Stimulated activated CD4-positive, alpha-beta T cell treated with anti-CD3 and anti-CD28 coated beads, Interleukin-1b, Interleukin-23, amount 100 ng/mL, for 24 hours (primary cell): Measurements from ENCODE around the gene TMTC1.
"Not testable (repeated sequence)": the region's sequence is repeated elsewhere in the genome, so short reads cannot be mapped to it uniquely, and the experiment has no call there.

Source experiments
- DNase-seq, 4 experiments: peaks; one replicate each; pipeline ENCODE4 v3.0.0-alpha.2; 2020; ENCODE audit warnings: low read depth in 4 of 4, low spot score in 1 of 4

Gene TMTC1

DNA sequence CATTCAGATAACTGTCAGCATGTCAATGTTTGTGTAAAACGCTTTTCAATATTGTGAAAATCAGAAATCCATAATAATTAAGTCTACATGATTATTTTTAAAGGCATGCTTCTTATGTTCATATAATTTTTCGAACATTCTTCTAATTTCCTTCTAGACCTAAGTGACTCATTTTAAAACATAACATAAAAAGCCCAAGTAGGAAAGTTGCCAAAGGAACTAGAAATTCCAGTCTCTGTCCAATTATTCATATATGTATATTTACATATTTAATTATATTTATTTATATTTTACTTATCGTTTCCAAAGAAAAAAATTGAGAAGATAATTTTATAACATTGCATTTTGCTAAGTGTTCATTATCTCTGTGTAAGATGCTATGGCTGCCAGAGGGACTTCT is 110.4 kb downstream of the TMTC1 start:
- DNase-seq = no peak

DNA sequence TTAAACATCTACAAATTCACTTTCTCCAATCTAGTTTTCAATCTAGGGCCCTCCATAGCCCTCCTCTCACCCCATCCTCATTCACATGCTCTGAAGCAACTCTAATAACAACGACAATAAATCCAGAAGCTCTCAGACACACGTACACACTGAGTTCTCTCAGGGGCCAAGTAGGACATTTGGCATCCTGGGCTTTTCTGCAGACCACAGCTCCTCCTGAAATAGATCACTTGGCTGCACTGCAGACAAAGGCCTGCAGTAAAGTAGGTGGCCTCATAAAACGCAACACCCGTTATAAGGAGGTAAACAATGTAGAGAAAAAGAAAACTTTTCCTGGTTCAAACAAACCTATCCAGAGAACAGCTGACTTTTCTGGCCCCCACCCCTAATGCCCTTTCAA is 111.2 kb downstream of the TMTC1 start:
- DNase-seq = no peak

DNA sequence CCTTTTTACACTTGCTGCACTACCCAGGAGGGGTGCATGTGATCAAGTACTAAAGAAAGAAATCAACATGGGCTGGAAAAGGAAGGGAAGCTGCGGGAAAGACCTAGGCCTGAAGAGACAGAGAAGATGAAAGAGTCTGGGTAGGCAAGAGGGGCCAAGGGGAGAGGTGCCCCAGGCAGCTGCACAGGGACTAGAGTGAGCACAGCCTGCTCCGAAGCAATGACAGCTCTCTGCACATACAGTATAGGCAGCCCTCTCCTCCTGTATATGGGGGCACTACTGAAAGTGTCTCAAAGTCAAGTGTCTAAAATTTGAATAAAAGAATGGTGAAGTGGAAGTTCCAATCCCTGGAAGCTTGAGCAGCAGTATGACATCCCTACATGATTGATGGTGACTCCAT is 112.0 kb downstream of the TMTC1 start:
- DNase-seq = no peak

DNA sequence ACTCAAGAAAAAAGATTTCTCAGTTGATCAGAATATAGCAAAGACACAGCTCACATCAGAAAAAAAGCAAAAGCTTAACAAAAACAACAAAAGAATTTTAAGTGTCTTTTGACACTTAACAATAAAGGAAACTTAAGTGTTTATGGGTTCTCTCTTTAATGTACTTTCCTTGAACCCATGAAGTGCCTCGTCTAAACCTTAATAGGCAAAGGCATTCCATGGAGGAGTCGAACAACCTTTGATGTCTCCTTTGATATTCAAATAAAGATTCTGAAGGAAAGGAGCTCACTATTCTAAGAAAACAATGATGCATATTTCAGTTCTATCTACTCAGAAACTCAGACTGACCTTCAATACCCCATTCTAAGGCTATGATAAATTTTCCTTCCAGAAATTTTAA is 116.7 kb downstream of the TMTC1 start:
- no peak for DNase-seq

DNA sequence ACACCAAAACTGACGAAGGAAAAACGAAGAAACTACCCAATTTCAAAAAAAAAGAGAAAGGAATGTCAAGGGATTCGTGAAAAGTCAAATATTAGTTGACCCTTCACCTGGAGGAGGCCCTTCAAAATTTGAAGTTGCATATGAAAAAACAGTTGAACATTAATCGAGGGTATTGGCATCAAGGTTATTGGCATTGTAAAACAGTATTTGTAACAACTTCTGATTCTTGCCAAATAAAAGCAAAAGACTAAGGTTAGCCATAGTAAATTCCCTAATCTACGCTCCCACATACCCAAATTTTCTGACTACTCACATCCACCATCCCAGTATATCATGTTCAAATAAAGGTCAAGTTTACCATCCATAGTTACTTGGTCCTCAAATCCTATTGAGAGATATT is 118.6 kb downstream of the TMTC1 start:
- DNase-seq = no peak

DNA sequence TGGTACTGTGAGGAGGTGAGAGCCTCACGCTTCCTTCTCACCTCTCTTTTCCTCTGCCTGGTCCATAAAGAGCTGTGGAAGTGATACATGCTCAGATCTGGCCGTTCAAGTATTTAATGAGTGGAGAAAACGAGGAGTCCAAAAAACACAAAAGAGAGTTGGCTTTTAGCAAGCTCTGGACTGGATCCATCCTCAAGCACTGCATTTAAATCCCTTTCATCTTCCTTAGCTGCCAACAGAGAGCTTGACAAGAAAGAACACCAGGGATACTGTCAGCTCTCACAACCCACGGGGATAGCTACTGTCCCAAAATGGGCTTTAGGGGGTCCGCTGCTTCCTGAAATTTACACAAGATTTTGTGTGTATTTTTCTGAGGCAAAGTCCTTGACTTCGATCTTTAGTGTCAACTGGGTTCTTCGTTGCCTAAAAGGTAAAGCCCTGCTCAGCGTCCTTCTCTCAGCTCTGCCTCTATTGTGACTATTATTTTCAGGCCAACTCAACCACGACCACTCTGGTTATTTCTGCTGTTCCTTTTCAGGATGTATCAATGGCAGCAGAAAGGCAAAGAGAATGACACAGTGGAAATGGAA is 120.9 kb downstream of the TMTC1 start:
- DNase-seq = no peak

DNA sequence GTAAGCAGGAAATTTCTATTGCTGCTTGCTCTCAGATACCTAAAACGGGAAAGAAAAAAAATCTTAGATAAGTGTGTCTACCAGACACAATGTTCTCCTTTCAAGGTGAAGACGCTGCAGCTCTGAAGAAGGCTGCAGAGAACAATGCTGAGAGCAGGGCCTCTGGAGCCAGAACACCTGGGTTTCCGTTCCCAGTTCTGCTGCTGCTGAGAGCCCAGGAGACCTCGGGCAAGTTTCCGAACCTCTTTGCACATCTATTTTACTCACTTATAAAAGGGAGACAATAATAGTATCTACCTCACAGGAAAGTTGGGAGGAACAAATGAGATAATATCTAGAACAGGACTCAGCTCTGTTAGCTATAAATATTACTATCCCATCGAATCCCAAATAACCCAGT is 122.9 kb downstream of the TMTC1 start:
- no peak for DNase-seq

DNA sequence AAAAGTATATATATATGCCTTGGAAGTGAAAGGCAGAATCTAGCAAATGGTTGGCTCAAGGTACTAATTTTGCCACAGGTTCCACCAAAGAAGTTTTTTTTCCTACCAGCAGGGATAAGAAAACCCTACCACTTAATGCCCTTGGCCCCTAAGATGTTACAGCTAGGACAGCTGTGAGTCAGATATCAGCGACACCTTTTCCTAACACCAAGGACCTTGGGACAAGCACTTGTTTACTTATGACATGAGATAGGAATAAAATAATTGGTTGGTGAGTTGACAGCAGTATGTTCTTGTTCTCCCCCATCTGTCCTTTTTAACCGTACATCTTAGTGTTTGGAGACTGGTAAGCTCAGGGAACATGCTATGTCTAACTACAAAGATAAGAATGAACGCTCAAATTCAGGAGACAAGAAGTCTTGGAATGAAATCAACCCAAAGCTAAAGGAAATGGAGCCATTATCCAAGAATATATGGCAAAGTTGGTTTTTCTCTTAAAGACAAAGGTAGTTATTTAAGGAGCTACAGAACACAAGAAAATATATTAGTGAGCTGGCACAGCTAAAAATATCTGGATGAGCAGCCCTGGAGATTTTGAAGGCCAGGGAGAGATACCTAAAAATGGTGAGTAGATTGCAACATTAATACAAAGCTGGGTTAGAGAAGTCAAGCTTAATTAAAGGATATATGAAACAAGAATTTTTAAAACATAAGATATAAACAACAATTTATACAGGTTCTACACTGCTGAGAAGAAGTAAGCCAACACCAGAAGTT is 126.8 kb downstream of the TMTC1 start:
- no peak for DNase-seq

DNA sequence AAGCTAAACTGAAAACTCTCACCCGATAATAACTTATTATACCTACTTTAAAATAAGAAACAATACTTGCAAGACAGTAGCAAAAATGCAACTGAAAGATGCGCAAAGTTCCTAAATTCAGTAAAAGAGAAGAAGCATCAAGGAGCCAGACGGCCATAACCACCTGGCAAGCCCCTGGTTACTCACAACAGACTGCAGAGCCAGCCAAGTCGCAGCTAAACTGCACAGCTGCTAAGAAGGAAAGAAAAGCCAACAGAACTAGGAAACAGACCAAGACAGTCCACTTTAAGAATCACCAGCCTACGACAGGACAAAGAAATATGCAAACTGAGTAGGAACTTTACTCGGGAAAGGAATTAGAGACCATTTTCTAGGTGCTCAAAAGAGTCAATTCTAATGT is 127.9 kb downstream of the TMTC1 start:
- DNase-seq = no peak

DNA sequence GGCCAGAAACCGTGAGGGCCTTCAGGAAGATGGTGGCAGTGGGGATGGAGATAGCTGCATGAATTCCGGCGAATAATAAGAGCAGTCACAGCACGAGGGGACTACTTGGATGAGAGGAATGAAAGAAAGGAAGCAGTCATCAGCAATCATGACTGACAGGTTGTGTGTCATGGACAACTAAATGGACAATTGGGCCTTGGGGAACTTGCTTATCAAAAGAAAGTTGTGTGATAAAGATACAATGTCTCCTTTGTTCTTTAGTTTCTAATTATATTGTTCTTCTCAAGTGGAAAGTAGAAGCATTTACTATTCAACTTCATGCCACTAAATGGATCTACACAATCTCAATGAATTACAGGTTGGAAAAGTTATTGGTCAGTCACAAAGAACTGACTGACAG is 130.5 kb downstream of the TMTC1 start:
- DNase-seq = no peak

DNA sequence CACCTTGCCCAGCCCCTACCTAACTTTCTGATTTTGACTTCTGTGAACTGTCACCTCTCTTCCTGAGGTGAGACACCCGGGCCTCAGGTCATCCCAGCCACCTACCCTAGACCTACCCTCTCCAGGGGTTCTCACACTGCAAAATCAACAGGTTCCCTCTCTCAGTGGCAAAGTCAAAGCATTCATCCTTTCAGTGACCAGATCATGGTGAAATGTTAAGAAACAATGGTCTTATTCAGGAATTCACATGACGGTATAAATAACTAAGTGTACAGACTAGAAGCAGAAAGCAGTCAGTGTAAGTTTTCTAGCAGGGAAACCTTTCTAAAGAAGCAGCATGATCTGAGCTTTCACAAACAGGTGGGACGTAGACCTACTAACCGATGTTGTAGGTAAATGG is 133.4 kb downstream of the TMTC1 start:
- DNase-seq = no peak

DNA sequence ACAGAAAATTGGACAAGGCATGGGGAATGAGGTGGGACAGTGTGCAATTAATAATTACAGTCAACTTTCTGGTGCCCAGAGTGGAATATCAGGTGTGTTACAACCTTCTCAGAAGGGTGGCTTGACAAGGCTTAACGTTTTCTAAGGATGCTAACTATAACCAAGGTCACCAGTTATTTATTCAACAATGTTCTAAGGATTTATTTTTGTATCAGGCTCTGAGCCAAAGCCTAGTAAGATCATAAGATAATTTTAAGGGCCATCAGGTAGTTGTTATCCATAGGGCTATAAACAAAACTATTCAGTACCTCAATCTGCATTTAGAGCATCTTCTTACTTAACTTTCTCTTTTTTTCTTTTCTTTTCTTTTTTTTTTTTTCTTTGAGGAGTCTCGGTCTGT is 134.0 kb downstream of the TMTC1 start:
- no peak for DNase-seq

DNA sequence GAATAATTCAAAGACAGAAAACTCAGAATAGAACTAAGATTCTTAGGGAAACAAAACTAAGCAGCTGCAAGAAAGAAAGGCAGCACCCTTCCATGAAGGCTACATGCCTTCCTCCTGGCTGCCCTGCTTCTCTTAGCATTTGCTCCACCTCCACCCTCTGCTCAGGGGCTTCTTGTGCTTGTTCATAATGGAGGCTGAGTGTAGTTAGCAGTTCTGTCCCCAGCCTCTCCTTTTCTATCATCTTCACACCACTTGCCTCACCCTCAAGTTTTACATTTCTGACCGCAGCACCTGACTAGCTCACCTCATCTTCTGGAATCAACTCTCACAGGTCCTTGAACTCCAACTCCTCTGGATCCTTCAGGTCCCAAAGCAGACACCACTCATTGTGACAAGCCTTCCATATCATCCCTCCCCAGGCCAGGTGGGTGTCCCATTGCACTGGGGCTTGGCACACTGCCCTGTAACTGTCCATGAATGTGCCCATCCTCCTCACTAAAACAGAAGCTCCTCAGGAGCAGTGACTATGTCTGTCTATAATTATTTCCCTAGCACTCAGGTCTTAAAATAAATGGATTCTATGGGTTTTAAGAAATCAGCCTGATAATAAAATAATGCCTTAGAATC is 139.1 kb downstream of the TMTC1 start:
- DNase-seq = no peak

DNA sequence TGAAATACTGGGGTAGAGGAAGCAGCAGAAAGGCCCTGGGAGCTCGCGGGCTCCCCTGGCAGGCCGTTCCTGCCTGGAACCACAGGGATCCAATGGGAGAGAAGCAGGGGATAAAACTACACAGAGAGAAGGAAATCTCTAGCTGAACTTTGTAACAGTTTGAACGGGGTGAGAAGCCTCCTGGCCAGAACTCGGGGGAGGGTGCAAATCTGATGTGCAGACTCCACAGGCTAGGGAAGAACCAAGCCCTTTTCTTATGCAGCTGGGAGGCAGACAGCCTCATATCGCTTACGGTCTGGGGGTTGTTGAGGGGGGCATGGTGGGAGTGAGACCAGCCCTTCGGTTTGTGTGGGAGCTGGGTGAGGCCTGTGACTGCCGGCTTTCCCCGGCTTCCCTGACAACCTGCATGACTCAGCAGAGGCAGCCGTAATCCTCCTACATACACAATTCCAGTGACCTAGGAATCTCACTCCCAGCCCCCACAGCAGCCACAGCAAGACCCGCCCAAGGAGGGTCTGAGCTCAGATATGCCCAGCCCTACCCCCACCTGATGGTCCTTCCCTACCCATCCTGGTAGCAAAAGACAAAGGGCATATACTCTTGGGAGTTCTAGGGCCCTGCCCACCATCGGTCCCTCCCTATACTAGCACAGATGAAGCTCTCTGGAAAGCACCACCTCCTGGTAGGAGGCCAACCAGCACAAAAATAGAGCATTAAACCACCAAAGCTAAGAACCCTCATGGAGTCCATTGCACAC is 143.0 kb downstream of the TMTC1 start:
- DNase-seq = no peak

DNA sequence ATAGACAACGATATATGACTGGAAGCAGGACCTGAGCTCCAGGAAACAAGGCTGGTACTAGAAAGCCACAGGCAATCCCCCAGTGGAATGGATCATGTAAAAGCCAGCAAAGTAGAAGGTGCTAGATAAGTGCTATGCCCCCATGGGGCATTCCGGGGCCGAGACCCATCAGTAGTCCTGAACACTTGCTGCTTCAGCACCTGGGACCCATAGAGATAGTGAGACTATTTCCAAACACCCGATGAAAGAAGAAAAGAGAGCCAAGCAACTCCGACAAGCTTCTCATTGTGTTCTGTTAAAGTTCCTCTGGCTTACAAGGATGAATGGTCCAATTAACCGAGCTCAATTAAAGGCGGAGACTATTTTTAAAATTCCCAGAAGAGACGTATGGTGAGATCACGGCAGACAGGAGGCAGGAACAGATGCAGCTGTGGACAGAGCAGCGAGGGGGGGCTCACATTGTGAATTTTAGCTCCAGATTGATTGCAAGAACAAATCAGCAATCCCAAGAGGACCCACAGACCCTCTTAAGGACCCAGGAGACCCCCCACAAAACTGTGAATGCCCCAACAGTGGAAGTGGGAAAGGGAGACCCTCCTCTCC is 143.7 kb downstream of the TMTC1 start:
- no peak for DNase-seq

DNA sequence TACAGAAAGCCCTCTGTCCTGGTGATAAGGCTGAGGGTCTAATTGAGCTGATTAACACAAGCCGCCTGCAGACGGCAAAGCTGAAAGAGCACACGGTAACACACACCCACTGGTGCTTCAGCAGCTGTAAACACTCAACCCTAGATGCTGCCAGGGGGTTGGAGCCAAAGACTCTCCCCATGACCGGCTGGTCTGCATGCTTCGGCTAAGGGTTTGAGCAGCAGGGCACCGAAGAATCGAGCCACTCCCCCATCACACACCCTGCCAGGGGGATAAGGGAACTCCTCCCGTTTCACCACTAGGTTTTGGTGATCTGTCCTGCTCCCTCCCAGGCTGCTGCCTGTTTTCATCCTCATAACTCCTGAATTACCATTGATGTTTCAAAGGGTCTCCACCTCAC is 145.2 kb downstream of the TMTC1 start:
- no peak for DNase-seq

DNA sequence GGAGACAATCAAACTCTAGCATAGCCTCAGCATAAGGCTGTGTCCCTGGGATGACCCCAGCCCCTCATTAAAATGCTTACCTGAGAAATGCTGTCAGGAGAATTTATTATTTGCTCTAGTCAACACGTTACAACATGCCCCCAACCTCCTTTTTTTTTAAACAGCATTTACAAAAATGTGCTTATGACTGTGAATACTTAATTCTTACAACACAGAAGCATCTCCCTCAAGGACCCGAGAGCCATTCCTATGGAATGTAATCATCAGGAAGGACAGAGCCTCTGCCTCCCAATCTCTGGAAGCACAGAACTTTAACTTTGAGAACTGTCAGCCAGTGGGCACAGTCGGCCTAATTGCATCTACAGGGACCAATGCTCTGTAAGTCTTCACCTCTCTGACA is 149.7 kb downstream of the TMTC1 start:
- DNase-seq = no peak

DNA sequence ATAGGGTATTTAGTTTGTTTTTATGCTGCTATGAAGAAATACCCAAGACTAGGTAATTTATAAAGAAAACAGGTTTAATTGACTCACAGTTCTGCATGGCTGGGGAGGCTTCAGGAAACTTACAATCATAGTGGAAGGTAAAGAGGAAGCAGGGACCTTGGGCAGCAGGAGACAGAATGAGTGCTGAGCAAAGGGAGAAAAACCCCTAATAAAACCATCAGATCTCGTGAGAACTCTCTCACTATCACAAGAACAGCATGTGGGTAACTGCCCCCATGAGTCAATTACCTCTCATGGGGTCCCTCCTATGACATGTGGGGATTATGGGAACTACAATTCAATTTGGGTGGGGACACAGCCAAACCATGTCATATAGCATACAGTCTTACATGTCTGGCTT is 153.6 kb downstream of the TMTC1 start:
- not testable (repeated sequence) for DNase-seq

DNA sequence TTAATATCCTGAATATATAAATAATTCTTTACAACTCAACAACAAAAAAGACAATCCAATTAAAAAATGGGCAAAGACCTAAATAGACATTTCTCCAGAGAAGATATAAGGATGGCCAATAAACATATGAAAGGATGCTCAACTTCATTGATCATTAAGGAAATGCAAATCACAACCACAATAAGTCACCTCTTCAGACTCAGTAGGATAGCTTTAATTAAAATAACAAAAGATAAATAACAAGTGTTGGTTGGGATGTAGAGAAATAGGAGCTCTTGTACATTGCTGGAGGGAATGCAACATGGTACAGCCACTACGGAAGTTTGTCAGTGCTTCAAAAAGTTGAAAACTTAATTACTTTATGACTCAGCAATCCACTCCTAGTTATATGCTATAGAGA is 156.5 kb downstream of the TMTC1 start:
- no peak for DNase-seq

DNA sequence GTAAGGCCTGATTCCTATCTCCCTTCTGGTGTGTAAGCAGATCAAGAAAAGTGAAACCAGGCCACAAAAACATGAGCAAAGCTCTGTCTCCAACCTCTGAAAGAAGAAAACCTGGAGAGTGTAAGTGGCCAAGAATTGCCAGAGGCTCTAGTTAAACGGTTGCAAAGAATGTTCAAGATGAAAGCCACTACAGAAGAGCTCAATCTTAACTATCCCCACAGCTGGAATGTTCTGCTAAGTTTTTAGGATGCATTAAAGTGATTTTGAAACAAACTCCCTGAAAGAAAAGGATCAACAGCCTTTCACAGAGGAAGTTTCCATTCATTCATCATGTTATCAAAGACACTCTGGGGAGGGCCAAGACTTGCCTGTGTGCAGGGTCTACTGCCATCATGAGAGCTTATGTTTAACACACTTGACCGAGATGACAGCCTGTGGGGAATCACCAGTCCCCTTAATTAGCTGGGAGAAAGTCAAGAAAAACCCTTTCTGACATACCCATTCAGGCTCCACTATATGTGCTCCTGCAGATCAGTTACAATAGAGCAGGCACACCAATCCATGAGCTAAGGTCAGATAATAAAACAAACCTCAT is 158.3 kb downstream of the TMTC1 start:
- DNase-seq = no peak

DNA sequence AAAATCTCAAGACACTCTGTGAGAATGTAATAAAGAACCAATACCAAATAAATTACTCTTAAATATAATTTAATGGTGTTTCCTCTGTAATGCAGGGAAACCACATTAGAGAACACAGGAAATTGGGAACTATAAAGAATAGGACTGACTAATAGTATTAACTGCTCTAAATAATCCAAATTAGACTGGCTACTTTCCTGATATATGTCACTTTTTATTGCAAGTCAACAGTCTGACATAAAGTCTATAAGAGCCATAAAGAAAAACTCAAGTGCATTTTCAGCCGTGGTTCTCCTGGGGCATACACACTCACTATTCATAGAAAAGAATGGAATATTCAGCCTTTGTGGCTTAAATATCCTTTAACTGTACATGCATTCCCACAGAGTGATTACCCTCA is 161.5 kb downstream of the TMTC1 start:
- no peak for DNase-seq
